Upper lobe of right lung (tissue), 1 donor: ENCODE data around the gene PHPT1. TPM values are rescaled to one million over a fixed set of nuclear protein-coding genes. Genes with fewer than 3 reads are reported as not detected.
"Not testable (repeated sequence)": the region's sequence is repeated elsewhere in the genome, so short reads cannot be mapped to it uniquely, and the experiment has no call there.

Experiments used
- ATAC-seq: fragments of 200-7000 bp; cut with Tn5 transposase; one replicate; pipeline ENCODE4 v1.9.1; 2020; ENCODE audit warnings: mild to moderate bottlenecking, moderate library complexity
- DNase-seq: peaks from one replicate; pipeline ENCODE4 v3.0.0-alpha.2; 2020
- H3K27ac ChIP-seq: fragments of 200-600 bp; one replicate; pipeline ENCODE4 v1.8.0; 2022
- H3K27me3 ChIP-seq: fragments of 200-600 bp; one replicate; pipeline ENCODE4 v1.8.0; 2022; ENCODE audit warnings: mild to moderate bottlenecking
- H3K36me3 ChIP-seq: fragments of 200-600 bp; one replicate; pipeline ENCODE4 v1.8.0; 2022
- H3K4me1 ChIP-seq: fragments of 200-600 bp; one replicate; pipeline ENCODE4 v1.8.0; 2022
- H3K4me3 ChIP-seq: fragments of 200-600 bp; one replicate; pipeline ENCODE4 v1.8.0; 2022; ENCODE audit warnings: mild to moderate bottlenecking
- H3K9me3 ChIP-seq: fragments of 200-600 bp; one replicate; pipeline ENCODE4 v1.8.0; 2022
- CTCF ChIP-seq: fragments of 200-600 bp; IDR thresholded peaks from one replicate; pipeline ENCODE4 v1.8.0; 2022; ENCODE audit warnings: antibody characterized with exemption
- intact Hi-C: fragments of 100-400 bp; cut with DNase I; formaldehyde crosslinking; loops from one replicate; pipeline ENCODE4 v1.11.0; 2022
- total RNA-seq: library from RNA; stranded (reverse); fragmentation: NEBNext Ultra II Directional; extraction: Animal tissue kit (Norgen Biotek cat#: 25700); gene quantifications from one replicate; pipeline ENCODE4 v1.2.1, GENCODE V29; 2021
- donor health status: DM: no; HTN: yes; CAD: no; lungs with severe emphysema.

Gene PHPT1
- total RNA-seq, 1 donor from 2014 or later = 82.1 TPM

GRCh38 chr9:136840140-136840876, 8.9 kb upstream of the PHPT1 start:
- Histone ChIP-seq H3K4me3 (no peak overlapping the region), H3K27ac (no peak overlapping the region), H3K27me3 (peaks cover 18% of the 10 kb centered on the region), H3K9me3 (no peaks in the 10 kb centered on the region), H3K36me3 (peaks cover 21% of the 10 kb centered on the region), H3K4me1 (peaks cover 28% of the 10 kb centered on the region)
- intact Hi-C loops = no loop called here
- DNase-seq = no peak
- TF ChIP-seq CTCF = no peak
- ATAC-seq = no peak

- no peak for TF ChIP-seq CTCF
- H3K27ac ChIP-seq = no peak overlapping the region
- DNase-seq = no peak
These were observed 8.1 kb upstream of the PHPT1 start for GRCh38 chr9:136840877-136841645.

GRCh38 chr9:136841646-136842379, 7.4 kb upstream of the PHPT1 start:
- peaks cover 31% of the 10 kb centered on the region for H3K27me3 ChIP-seq
- intact Hi-C loops, H3K9me3 ChIP-seq, H3K27ac ChIP-seq, DNase-seq: not testable (repeated sequence)
- H3K36me3 ChIP-seq = peaks cover 21% of the 10 kb centered on the region
- ATAC-seq = peak; percentile 0
- peak overlapping the region; percentile 50 for H3K4me3 ChIP-seq
- H3K4me1 ChIP-seq = peaks cover 33% of the 10 kb centered on the region

More at GRCh38 chr9:136840877-136841645, 8.1 kb upstream of the PHPT1 start:
- Histone ChIP-seq H3K36me3 (peaks cover 21% of the 10 kb centered on the region), H3K4me1 (peaks cover 28% of the 10 kb centered on the region), H3K9me3 (no peaks in the 10 kb centered on the region), H3K27me3 (peaks cover 25% of the 10 kb centered on the region), H3K4me3 (no peak overlapping the region)
- peak; percentile 4 for ATAC-seq
- intact Hi-C loops = no loop called here

GRCh38 chr9:136842380-136842948, 6.7 kb upstream of the PHPT1 start, which contains the start of gene AJM1:
Gene AJM1 (plus strand): TSS chr9:136842478. CDS start chr9:136844415, 1,937 bp downstream.
- DNase-seq (peak; percentile 86), ATAC-seq (peak; percentile 77)
- peak; percentile 89 for TF ChIP-seq CTCF
- peak within 1 kb of the TSS; percentile 50 for H3K4me3 ChIP-seq
- H3K27me3 ChIP-seq = peaks cover 36% of the 10 kb centered on the region
- H3K9me3 ChIP-seq, intact Hi-C loops, H3K27ac ChIP-seq: not testable (repeated sequence)
- peaks cover 21% of the 10 kb centered on the region for H3K36me3 ChIP-seq
- H3K4me1 ChIP-seq = peaks cover 33% of the 10 kb centered on the region

GRCh38 chr9:136843159-136843800, 5.9 kb upstream of the PHPT1 start:
- ATAC-seq, H3K27ac ChIP-seq, H3K9me3 ChIP-seq, H3K4me3 ChIP-seq, DNase-seq, intact Hi-C loops: not testable (repeated sequence)
- H3K36me3 ChIP-seq = peaks cover 20% of the 10 kb centered on the region
- H3K27me3 ChIP-seq = peaks cover 36% of the 10 kb centered on the region
- peaks cover 33% of the 10 kb centered on the region for H3K4me1 ChIP-seq
